Epithelial cell of proximal tubule (primary cell): ENCODE measurements around the gene NUP42. TPM values are rescaled to one million over a fixed set of nuclear protein-coding genes. Genes with fewer than 3 reads are reported as not detected.

Experiments used
- DNase-seq: peaks from one replicate; pipeline ENCODE4 v3.0.0-alpha.2; 2011; ENCODE audit warnings: low read depth
- H3K4me3 ChIP-seq: 2 replicates; pipeline ENCODE4 v1.5.1; 2011; ENCODE audit warnings: low read depth, mild to moderate bottlenecking, low read length
- total RNA-seq: library from RNA; depleted of rRNA; stranded (reverse); fragments of >200 nt; gene quantifications from 2 replicates; pipeline ENCODE4 v1.2.3, GENCODE V29; 2015
- TF ChIP-seq, protein P1 (sequence below): conservative IDR thresholded peaks from 2 replicates; pipeline ENCODE4 v1.5.1; 2012; ENCODE audit warnings: low read depth, mild to moderate bottlenecking, low read length

The NUP42 gene, protein sequence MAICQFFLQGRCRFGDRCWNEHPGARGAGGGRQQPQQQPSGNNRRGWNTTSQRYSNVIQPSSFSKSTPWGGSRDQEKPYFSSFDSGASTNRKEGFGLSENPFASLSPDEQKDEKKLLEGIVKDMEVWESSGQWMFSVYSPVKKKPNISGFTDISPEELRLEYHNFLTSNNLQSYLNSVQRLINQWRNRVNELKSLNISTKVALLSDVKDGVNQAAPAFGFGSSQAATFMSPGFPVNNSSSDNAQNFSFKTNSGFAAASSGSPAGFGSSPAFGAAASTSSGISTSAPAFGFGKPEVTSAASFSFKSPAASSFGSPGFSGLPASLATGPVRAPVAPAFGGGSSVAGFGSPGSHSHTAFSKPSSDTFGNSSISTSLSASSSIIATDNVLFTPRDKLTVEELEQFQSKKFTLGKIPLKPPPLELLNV
- 22.2 and 62.5 TPM in 2 replicates for total RNA-seq

DNA sequence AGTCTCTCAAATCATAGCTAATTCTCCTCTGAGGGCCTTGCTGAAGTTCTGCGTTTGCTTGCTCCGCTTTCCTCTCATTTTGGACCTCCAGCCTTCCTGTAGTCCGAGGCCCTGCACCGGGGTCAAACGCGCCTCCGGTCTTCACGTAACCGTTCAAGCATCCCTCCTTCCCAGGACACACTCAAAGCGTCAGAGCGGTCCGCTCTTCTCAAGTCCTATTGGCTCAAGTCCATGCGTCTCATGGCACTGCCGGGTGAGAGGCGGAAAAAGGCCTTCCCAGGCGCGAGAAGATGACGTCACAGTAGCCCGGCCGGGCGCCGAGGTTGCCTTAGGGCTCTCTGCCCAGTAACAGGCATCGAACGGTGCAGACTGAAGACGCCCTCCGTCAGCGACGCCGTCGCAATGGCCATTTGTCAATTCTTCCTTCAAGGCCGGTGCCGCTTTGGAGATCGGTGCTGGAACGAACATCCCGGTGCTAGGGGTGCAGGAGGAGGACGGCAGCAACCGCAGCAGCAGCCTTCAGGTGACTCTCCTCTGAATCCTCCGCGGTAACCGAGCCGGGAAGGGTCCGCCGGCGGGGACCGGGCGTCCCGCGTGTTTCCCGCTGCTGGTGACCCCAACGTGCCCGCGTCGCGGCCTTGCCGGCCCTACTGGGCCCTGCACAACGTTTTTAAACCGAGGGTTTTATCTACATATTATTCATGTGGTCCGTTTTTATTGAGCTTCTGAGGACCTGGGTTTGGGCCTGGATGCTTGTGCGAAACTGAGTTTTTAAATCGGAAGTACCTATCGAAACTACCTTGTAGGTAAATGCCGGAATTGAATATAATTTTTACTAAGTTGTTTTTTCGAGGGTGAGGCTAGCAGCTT, at the start of gene NUP42:
NUP42 (plus strand) TSS at position 365 of the 870 bp plus-strand sequence; CDS start at position 403, 38 bp downstream.
- H3K4me3 ChIP-seq = peak within 1 kb of the TSS; percentile 94
- peak; percentile 98 for DNase-seq
- TF ChIP-seq, protein P1, sequence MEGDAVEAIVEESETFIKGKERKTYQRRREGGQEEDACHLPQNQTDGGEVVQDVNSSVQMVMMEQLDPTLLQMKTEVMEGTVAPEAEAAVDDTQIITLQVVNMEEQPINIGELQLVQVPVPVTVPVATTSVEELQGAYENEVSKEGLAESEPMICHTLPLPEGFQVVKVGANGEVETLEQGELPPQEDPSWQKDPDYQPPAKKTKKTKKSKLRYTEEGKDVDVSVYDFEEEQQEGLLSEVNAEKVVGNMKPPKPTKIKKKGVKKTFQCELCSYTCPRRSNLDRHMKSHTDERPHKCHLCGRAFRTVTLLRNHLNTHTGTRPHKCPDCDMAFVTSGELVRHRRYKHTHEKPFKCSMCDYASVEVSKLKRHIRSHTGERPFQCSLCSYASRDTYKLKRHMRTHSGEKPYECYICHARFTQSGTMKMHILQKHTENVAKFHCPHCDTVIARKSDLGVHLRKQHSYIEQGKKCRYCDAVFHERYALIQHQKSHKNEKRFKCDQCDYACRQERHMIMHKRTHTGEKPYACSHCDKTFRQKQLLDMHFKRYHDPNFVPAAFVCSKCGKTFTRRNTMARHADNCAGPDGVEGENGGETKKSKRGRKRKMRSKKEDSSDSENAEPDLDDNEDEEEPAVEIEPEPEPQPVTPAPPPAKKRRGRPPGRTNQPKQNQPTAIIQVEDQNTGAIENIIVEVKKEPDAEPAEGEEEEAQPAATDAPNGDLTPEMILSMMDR = no peak

DNA sequence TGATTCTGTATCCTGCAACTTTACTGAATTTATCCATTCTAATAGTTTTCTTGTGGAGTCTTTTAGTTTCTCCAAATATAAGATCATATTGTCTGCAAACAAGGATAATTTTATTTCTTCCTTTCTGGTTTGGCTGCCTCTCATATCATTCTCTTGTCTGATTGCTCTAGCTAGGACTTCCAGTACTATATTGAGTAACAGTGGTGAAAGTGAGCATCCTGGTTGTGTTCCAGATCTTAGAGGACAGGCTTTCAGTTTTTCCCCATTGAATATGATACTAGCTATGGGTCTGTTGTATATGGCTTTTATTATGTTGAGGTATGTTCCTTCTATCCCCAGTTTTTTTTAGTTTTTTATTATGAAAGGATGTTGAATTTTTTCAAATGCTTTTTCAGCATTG, 48.1 kb upstream of the NUP42 start:
- TF ChIP-seq, protein P1 = no peak
- H3K4me3 ChIP-seq = no peak overlapping the region
- DNase-seq = no peak

DNA sequence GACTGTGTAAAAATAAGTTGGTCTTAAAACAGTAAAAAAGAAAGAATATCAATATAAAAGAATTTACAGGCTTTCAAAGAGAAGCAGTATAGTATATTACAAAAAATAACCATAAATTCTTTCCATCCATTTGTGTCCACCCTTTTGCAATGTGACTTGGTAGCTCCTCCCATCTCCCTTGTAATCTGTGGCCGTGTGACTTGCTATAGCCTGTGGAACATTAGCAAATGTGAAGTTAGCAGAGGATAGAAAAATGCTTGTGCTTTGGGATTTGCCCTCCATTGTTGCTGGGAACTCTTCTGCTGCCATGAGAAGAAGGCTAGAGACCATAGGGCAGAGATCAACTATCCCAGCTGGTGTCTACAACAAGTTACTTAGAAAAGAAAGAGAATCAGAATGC, 46.1 kb upstream of the NUP42 start:
- TF ChIP-seq, protein P1 = no peak
- no peak for DNase-seq
- no peak overlapping the region for H3K4me3 ChIP-seq

DNA sequence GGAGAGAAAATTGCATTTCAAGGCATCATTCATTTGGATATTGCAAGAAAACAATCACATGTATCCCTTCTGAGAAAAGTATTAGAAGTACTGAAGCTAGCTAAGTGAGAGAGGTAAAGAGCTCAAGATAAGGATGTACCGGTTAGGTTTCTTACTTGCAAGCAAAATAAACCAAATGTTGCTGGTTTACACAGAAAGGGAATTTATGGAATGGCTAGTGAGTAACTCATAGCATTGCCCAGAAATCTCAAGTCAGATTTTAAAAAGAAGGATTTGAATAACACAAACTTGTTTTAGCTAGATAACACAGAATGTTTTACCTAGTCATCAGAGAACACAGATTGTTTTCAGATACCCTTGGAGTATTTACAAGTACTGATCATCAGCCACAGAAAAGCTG, 45.6 kb upstream of the NUP42 start:
- no peak overlapping the region for H3K4me3 ChIP-seq
- TF ChIP-seq, protein P1 = no peak
- DNase-seq = no peak

DNA sequence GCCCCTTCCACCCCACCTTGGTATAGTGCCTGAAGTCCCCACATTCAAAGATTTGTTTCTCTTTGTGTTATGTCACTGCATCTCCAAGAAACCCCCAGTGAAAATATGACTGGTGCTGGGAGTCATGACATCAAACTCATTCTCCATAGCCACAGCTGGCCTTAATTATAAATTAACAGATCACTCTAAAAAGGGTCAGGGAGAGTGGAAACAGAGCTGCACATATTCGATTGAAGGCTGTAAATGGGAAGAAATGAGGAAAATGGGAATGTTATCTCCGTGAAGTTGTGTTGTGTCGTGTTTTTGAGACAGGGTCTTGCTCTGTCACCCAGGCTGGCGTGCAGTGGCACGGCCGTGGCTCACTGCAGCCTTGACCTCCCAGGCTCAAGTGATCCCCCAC, 24.2 kb upstream of the NUP42 start:
- DNase-seq = no peak
- H3K4me3 ChIP-seq = no peak overlapping the region
- TF ChIP-seq, protein P1 = no peak

DNA sequence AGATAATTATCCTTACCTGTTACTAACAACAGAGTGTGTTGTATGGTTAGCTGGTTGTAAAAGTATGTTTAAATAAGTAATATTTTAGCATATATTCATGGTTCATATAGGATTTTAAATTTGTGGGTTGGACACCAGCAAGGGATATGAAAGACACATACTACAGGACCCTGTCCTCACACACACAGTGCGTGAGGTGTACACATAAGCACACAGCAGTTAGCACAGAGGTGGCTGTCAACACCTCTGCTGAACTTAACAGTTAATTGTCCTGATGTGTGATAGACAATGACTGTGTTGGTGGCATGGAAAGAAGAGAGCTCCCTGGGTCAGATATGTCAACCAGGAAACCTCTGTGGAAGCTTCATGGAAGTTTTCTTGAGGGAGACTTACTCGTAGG, 23.3 kb upstream of the NUP42 start:
- no peak overlapping the region for H3K4me3 ChIP-seq
- TF ChIP-seq, protein P1 = no peak
- DNase-seq = no peak
